Epithelial cell of proximal tubule (primary cell): ENCODE data around the gene ALDOA. TPM values are rescaled to one million over a fixed set of nuclear protein-coding genes. Genes with fewer than 3 reads are reported as not detected.
A peak's percentile ranks its signal among the peaks of the same experiment; 100 is the strongest.

Source experiments
- DNase-seq: peaks from one replicate; pipeline ENCODE4 v3.0.0-alpha.2; 2011; ENCODE audit warnings: low read depth
- H3K4me3 ChIP-seq: 2 replicates; pipeline ENCODE4 v1.5.1; 2011; ENCODE audit warnings: low read depth, mild to moderate bottlenecking, low read length
- total RNA-seq: library from RNA; depleted of rRNA; stranded (reverse); fragments of >200 nt; gene quantifications from 2 replicates; pipeline ENCODE4 v1.2.3, GENCODE V29; 2015
- TF ChIP-seq, protein P1 (sequence below): conservative IDR thresholded peaks from 2 replicates; pipeline ENCODE4 v1.5.1; 2012; ENCODE audit warnings: low read depth, mild to moderate bottlenecking, low read length

Gene ALDOA
- total RNA-seq, 1 donor from 2014 or later, result 2,089 TPM

DNA sequence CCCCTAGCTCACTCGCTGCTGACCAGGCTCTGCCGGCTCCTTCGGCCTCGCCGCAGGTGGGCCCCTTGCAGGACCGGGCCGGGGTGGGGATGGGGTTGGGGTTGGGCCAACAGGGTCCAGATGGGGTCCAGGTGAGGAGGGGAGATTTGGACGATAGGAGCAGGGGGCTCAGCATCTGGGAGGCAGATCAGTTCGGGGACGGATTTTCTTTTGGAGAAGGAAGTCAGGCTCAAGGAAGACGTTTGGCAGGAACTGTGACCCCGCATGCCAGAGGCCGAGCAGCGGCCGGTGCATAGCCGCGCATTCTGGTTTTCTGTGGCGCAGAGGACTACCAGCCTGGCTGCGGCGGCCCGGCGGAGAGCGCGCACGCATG, 845 bp upstream of the ALDOA start:
- peak overlapping the region; percentile 98 for H3K4me3 ChIP-seq
- TF ChIP-seq, protein P1, sequence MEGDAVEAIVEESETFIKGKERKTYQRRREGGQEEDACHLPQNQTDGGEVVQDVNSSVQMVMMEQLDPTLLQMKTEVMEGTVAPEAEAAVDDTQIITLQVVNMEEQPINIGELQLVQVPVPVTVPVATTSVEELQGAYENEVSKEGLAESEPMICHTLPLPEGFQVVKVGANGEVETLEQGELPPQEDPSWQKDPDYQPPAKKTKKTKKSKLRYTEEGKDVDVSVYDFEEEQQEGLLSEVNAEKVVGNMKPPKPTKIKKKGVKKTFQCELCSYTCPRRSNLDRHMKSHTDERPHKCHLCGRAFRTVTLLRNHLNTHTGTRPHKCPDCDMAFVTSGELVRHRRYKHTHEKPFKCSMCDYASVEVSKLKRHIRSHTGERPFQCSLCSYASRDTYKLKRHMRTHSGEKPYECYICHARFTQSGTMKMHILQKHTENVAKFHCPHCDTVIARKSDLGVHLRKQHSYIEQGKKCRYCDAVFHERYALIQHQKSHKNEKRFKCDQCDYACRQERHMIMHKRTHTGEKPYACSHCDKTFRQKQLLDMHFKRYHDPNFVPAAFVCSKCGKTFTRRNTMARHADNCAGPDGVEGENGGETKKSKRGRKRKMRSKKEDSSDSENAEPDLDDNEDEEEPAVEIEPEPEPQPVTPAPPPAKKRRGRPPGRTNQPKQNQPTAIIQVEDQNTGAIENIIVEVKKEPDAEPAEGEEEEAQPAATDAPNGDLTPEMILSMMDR, result no peak
- DNase-seq, result no peak

DNA sequence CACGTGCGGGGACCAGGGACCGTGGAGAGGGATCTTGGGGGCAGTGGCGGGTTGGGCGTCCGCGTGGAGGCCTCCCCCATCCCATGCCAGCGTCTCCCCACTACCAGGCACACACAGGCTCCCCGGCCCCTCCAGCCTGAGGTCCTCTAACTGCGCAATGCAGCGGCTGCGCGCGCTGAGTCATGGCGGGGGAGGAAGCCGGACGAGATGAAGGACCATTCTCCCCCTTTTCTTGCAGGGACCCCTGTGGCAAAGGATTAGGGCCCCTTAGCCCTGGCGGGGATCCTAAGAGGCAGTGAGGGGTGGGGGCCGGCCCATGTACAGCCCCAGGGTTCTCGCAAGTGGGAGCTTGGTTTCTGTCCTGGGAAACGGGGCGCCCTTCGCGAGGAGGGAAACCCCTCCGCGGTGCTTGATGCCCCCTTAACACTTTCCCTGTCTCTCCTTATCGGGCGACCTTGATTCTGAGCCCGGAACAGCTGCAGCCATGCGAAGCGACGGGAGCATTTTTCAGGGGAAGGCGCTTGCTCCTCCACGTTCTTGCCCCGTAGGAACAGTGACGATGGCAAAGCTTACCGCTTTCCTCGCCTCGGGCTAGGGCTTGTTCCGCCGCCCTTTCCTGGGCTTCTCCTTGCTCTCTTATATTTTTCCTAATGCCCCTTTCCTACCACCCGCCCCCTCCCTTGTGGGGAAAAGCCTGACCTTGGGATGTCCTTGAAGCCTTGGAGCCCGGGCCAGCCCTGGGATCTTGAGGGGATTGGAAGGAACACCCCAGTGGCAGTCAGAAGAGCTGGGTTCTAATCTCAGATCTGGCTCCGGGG, 592 bp downstream of the ALDOA start:
- no peak for DNase-seq
- TF ChIP-seq, protein P1, result no peak
- peak overlapping the region; percentile 98 for H3K4me3 ChIP-seq

DNA sequence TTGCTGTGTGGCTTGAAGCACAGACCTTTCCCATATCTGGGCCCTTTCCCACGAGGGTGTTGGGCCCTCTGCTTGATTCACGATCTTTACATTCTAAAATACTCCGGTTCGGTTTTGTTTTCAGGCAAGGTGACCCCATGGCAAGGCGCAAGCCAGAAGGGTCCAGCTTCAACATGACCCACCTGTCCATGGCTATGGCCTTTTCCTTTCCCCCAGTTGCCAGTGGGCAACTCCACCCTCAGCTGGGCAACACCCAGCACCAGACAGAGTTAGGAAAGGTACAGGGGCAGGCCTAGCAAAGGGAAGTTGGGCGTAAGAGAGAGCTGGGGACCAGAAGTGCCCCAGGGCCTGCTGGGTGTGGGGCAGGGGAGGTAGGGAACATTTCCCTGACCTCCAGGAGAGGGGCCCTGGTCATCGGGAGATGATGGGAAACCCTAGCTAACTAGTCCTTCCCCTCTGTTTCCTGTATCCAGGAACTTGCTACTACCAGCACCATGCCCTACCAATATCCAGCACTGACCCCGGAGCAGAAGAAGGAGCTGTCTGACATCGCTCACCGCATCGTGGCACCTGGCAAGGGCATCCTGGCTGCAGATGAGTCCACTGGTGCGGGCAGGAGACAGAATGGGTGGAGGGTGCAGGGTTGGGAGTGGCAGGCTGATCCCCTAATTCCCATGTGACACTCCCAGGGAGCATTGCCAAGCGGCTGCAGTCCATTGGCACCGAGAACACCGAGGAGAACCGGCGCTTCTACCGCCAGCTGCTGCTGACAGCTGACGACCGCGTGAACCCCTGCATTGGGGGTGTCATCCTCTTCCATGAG, 1.4 kb downstream of the ALDOA start:
- H3K4me3 ChIP-seq, result peak overlapping the region; percentile 98
- no peak for DNase-seq
- TF ChIP-seq, protein P1, result no peak

DNA sequence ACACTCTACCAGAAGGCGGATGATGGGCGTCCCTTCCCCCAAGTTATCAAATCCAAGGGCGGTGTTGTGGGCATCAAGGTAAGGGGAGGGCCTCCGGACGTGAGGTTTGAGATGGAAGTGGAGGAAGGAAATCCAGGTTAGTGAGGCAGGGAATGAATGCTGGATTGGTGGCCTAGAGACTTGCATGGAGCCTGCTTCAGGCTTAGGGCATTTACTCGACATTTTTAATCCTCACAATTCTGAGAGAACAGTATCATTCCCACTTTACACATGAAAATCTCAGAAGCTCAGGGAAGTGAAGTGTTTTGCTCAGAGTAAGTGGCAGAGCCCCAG, 2.0 kb downstream of the ALDOA start:
- TF ChIP-seq, protein P1, result no peak
- H3K4me3 ChIP-seq, result peak overlapping the region; percentile 98
- no peak for DNase-seq

DNA sequence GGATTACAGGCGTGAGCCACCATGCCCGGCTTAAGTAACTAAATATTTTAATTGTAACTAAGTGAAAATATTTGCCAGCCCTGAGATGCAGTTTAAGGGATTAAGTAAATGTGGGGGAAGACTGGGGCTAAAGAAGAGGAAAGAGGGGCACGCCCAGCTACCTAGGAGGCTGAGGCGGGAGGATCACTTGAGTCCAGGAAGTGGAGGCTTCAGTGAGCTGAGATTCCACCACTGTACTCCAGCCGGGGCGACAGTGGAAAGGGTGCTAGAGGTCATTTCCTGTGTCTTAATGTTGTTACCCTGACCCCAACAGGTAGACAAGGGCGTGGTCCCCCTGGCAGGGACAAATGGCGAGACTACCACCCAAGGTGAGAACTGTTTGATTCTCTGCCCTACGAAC, 2.8 kb downstream of the ALDOA start:
- TF ChIP-seq, protein P1, result no peak
- peak overlapping the region; percentile 98 for H3K4me3 ChIP-seq
- no peak for DNase-seq

DNA sequence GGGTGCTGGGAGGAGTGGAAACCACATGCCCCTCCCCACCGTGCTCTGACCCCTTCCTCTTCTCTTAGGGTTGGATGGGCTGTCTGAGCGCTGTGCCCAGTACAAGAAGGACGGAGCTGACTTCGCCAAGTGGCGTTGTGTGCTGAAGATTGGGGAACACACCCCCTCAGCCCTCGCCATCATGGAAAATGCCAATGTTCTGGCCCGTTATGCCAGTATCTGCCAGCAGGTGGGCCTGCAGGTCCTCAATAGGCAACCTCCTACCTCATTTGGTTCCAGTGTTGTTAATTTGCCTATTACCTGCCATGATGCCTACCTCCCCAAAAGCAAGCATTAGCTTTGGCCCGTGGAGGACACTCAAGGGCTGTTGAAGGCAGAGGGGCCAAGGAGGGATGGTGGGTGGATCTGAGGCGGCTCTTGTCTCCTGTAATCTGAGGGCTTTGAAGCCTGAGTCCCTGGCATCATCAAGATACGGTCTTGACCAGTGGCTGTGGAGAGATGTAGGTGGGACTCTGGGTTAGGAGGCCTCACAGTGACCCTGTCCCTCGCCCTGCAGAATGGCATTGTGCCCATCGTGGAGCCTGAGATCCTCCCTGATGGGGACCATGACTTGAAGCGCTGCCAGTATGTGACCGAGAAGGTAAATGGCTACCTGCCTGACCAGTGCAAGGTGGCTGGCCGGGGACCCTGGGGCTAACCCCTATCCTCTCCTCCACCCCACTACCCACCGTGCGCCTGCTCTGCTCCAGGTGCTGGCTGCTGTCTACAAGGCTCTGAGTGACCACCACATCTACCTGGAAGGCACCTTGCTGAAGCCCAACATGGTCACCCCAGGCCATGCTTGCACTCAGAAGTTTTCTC, 3.4 kb downstream of the ALDOA start:
- peak overlapping the region; percentile 98 for H3K4me3 ChIP-seq
- TF ChIP-seq, protein P1, result peak; percentile 63
- no peak for DNase-seq
